Measurements from ENCODE around the gene LAYN.

LAYN gene

GRCh38 chr11:111562692-111563389, 22.3 kb downstream of the LAYN start:
- no peak for DNase-seq

- peak; percentile 71 for DNase-seq
Observed at GRCh38 chr11:111565114-111565720, 24.7 kb downstream of the LAYN start.

GRCh38 chr11:111566324-111566723, 25.8 kb downstream of the LAYN start:
- DNase-seq = no peak

- DNase-seq = no peak
Observed at GRCh38 chr11:111569476-111569875, 29.0 kb downstream of the LAYN start.

- no peak for DNase-seq
Observed at GRCh38 chr11:111570796-111571195, 30.3 kb downstream of the LAYN start.

- DNase-seq = no peak
Observed at GRCh38 chr11:111571829-111572501, 31.4 kb downstream of the LAYN start.

- no peak for DNase-seq
Observed at GRCh38 chr11:111572581-111572980, 32.1 kb downstream of the LAYN start.

- DNase-seq = no peak
Observed at GRCh38 chr11:111573821-111574249, 33.3 kb downstream of the LAYN start.

- no peak for DNase-seq
Observed at GRCh38 chr11:111574373-111575225, 34.1 kb downstream of the LAYN start.

GRCh38 chr11:111575740-111576139, 35.2 kb downstream of the LAYN start:
- DNase-seq = no peak

- DNase-seq = no peak
Observed at GRCh38 chr11:111577821-111578220, 37.3 kb downstream of the LAYN start.

GRCh38 chr11:111581341-111581740, 40.8 kb downstream of the LAYN start:
- no peak for DNase-seq

GRCh38 chr11:111582163-111582562, 41.6 kb downstream of the LAYN start:
- DNase-seq = no peak

GRCh38 chr11:111582881-111583280, 42.4 kb downstream of the LAYN start:
- DNase-seq = no peak

GRCh38 chr11:111585371-111585770, 44.9 kb downstream of the LAYN start:
- DNase-seq = no peak

- DNase-seq = peak; percentile 67
Observed at GRCh38 chr11:111586388-111586831, 45.9 kb downstream of the LAYN start.

- DNase-seq = no peak
Observed at GRCh38 chr11:111589114-111589513, 48.6 kb downstream of the LAYN start.

GRCh38 chr11:111589886-111590499, 49.5 kb downstream of the LAYN start:
- no peak for DNase-seq

- no peak for DNase-seq
Observed at GRCh38 chr11:111591187-111591960, 50.9 kb downstream of the LAYN start.

GRCh38 chr11:111592491-111592890, 52.0 kb downstream of the LAYN start:
- no peak for DNase-seq

- DNase-seq = no peak
Observed at GRCh38 chr11:111596319-111596718, 55.8 kb downstream of the LAYN start.

GRCh38 chr11:111598148-111598547, 57.6 kb downstream of the LAYN start:
- no peak for DNase-seq

Data from CD4-positive, alpha-beta T cell treated with Interleukin-21 for 1 hour (primary cell).